Chondrocyte (in vitro differentiated cells): ENCODE measurements around the gene CFB. TPM values are rescaled to one million over a fixed set of nuclear protein-coding genes. Genes with fewer than 3 reads are reported as not detected.

Experiments
- DNase-seq: peaks from one replicate; pipeline ENCODE4 v3.0.0; 2021; ENCODE audit warnings: mixed read lengths, low spot score
- H3K27ac Mint-ChIP-seq: one replicate; pipeline ENCODE4 v1.8.0; 2021; ENCODE audit warnings: mild to moderate bottlenecking, moderate library complexity, mixed read lengths; ENCODE audit not compliant: unreplicated experiment
- H3K27me3 Mint-ChIP-seq: 2 replicates; pipeline ENCODE4 v1.8.0; 2021; ENCODE audit warnings: low read depth, mixed read lengths
- H3K36me3 Mint-ChIP-seq: 2 replicates; pipeline ENCODE4 v1.8.0; 2021; ENCODE audit warnings: low read depth, mixed read lengths
- H3K4me1 Mint-ChIP-seq: 2 replicates; pipeline ENCODE4 v1.8.0; 2021; ENCODE audit warnings: low read depth, mild to moderate bottlenecking, mixed read lengths
- H3K4me3 Mint-ChIP-seq: one replicate; pipeline ENCODE4 v1.8.0; 2021; ENCODE audit warnings: mild to moderate bottlenecking, moderate library complexity, mixed read lengths; ENCODE audit not compliant: unreplicated experiment
- H3K9me3 Mint-ChIP-seq: 2 replicates; pipeline ENCODE4 v1.8.0; 2021; ENCODE audit warnings: low read depth, mixed read lengths
- CTCF ChIP-seq: fragments of 200-600 bp; sonication (generic); IDR thresholded peaks from 2 replicates; pipeline ENCODE4 v1.5.0; 2021; ENCODE audit warnings: antibody characterized with exemption, mild to moderate bottlenecking, moderate library complexity
- total RNA-seq: library from RNA; stranded (reverse); gene quantifications from 3 replicates; pipeline ENCODE4 v1.2.1, GENCODE V29; 2021

CFB gene
- total RNA-seq, 1 donor from 2014 or later = 3.2 TPM

DNA sequence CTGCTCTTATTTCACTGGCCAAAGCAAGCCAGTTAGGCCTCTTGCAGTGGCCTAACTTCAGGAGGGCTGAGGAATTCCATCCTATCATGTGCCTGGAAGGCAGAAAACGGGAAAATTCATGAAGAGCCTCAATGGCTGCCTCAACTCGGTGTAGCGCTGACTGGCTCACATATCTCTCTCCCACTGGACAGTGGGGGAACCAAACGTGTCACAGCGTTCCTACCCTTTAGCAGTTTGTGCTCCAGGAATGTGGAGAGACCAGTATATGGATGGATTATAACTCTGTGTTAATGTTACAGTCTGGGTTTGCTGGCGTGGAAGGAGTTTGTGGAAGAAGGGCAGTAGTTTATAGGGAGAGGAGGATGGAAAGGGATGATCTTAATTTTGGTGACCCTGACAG is 30.1 kb upstream of the CFB start:
- no peak overlapping the region for H3K4me3 Mint-ChIP-seq
- H3K9me3 Mint-ChIP-seq = no peaks in the 10 kb centered on the region
- H3K36me3 Mint-ChIP-seq = no peaks in the 10 kb centered on the region
- peak overlapping the region; percentile 33 for H3K27ac Mint-ChIP-seq
- H3K4me1 Mint-ChIP-seq = peaks cover 12% of the 10 kb centered on the region
- peaks cover 2% of the 10 kb centered on the region for H3K27me3 Mint-ChIP-seq
- TF ChIP-seq CTCF = no peak
- no peak for DNase-seq

DNA sequence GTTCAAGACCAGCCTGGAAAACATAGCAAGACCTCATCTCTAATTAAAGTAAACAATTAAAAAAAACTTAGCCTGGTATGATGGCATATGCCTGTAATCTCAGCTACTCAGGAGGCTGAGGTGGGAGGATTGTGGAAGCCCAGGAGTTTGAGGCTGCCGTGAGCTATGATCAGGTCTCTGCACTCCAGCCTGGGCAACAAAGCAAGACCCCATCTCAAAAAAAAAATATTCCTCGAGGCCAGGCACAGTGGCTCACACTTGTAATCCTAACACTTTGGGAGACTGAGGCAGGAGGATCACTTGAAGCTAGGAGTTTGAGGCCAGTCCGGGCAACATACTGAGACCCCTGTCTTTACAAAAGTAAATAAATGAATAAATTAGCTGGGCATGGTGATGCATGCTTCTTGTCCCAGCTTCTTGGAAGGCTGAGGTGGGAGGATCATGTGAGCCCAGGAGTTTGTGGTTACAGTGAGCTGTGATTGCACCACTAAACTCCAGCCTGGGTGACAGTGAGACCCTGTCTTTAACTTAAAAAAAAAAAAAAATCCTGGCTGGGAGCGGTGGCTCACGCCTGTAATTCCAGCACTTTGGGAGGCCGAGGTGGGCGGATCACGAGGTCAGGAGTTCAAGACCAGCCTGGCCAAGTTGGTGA is 27.7 kb upstream of the CFB start:
- H3K27ac Mint-ChIP-seq = no peak overlapping the region
- no peak for DNase-seq
- H3K27me3 Mint-ChIP-seq = peaks cover 2% of the 10 kb centered on the region
- no peak overlapping the region for H3K4me3 Mint-ChIP-seq
- no peaks in the 10 kb centered on the region for H3K9me3 Mint-ChIP-seq
- no peaks in the 10 kb centered on the region for H3K4me1 Mint-ChIP-seq
- no peak for TF ChIP-seq CTCF
- no peaks in the 10 kb centered on the region for H3K36me3 Mint-ChIP-seq

DNA sequence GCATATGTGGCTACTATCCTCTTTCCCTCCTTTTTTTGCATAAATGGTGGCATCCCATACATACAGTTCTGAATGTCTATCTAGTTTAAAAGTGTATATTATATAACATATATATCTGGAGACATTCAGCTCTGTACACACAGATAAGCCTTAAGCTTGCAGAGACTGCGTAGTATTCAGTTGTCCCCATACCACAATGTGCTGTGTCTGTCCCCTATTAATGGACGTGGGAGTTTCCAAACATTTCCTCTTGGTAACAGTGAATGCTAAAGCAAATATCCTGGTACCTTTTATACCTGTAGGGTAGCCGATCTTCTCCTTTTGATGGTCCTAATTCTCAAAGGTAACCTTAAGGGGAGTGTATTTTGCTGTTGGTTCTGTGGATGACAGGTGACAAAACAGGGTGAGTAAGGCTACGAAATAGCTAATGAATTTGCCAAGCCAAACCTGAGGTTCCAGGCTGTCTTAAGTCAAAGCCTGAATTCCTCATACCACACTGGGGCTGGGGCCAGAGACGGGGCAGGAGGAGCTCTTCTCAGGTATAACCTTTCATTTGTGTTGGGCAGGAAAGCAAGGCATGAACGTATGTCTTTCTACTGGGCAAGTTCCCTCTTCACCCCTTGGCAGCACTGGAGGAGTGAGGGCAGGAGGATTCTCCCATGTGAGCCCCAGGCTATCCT is 26.1 kb upstream of the CFB start:
- no peak overlapping the region for H3K4me3 Mint-ChIP-seq
- H3K36me3 Mint-ChIP-seq = no peaks in the 10 kb centered on the region
- peaks cover 2% of the 10 kb centered on the region for H3K27me3 Mint-ChIP-seq
- H3K27ac Mint-ChIP-seq = no peak overlapping the region
- TF ChIP-seq CTCF = no peak
- no peak for DNase-seq
- no peaks in the 10 kb centered on the region for H3K9me3 Mint-ChIP-seq
- no peaks in the 10 kb centered on the region for H3K4me1 Mint-ChIP-seq

DNA sequence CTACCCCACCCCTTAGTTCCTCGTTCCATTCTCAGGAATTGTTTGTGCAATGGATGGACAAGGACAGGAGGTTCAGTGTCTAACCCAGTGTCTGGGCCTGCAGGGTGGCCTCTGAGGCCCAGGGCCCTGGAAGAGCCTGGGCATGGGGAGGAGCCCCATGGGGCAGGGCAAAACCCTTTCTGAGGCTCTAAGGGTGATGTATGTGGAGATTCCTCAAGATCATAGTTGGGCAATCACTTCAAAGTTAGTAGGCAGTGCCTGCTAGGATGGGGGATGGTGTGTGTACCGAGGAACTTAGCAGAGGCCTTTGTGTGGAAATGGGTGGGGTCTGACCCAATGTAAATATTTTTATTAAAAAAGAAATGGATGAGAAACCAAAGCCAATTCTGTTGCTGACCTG is 25.1 kb upstream of the CFB start:
- peaks cover 2% of the 10 kb centered on the region for H3K27me3 Mint-ChIP-seq
- no peaks in the 10 kb centered on the region for H3K36me3 Mint-ChIP-seq
- DNase-seq = no peak
- no peak for TF ChIP-seq CTCF
- H3K27ac Mint-ChIP-seq = no peak overlapping the region
- no peaks in the 10 kb centered on the region for H3K9me3 Mint-ChIP-seq
- H3K4me3 Mint-ChIP-seq = no peak overlapping the region
- H3K4me1 Mint-ChIP-seq = no peaks in the 10 kb centered on the region

GRCh38 chr6:31922942-31923341 is 23.0 kb upstream of the CFB start:
- Mint-ChIP-seq H3K9me3 (no peaks in the 10 kb centered on the region), H3K27me3 (no peaks in the 10 kb centered on the region), H3K27ac (no peak overlapping the region), H3K36me3 (no peaks in the 10 kb centered on the region), H3K4me1 (no peaks in the 10 kb centered on the region), H3K4me3 (no peak overlapping the region)
- TF ChIP-seq CTCF = peak; percentile 35
- no peak for DNase-seq
